Measurements from ENCODE around the gene CD68. TPM values are rescaled to one million over a fixed set of nuclear protein-coding genes. Genes with fewer than 3 reads are reported as not detected.

Gene CD68
- total and polyA plus RNA-seq, 4 donors = 55.3 to 112 (median 111) TPM

DNA sequence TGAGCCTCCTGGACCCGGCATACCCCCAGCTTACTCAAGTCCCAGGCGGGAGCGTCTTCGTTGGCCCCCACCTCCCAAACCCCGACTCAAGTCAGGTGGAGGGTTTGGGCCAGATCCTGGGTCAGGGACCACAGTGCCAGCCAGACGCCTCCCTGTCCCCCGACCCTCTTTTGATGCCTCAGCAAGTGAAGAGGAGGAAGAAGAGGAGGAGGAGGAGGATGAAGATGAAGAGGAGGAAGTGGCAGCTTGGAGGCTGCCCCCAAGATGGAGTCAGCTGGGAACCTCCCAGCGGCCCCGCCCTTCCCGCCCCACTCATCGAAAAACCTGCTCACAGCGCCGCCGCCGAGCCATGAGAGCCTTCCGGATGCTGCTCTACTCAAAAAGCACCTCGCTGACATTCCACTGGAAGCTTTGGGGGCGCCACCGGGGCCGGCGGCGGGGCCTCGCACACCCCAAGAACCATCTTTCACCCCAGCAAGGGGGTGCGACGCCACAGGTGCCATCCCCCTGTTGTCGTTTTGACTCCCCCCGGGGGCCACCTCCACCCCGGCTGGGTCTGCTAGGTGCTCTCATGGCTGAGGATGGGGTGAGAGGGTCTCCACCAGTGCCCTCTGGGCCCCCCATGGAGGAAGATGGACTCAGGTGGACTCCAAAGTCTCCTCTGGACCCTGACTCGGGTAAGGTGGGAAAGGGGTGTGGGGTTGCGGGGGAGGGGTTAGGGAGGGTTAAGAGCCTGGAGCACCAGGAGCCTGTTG, 16.1 kb upstream of the CD68 start:
- Histone ChIP-seq H3K4me3 (ENCODE audit: low read length in 2 of 2) (no peak overlapping the region), H3K27ac (ENCODE audit: low read depth in 1 of 2, low read length in 2 of 2) (no peak overlapping the region), H3K9me3 (ENCODE audit: control insufficient read depth, low read length) (no peaks in the 10 kb centered on the region), H3K36me3 (ENCODE audit: control insufficient read depth in 1 of 2, insufficient read depth in 2 of 2, low read length in 1 of 2) (peaks cover 0 to 6% of the 10 kb centered on the region in 2 donors), H3K27me3 (ENCODE audit: control insufficient read depth in 1 of 2, insufficient read depth in 2 of 2, low read length in 1 of 2) (no peaks in the 10 kb centered on the region), H3K4me1 (ENCODE audit: control insufficient read depth in 1 of 2, insufficient read depth in 2 of 2, low read length in 2 of 2) (no peaks in the 10 kb centered on the region)
- 88 to 91% methylated on average over 30 of the region's 30 CpGs for WGBS, 2 donors
- DNase-seq (no peak), ATAC-seq (ENCODE audit: low FRiP score) (no peak)
- intact Hi-C loops (cut with DNase I) = loop anchor here in 1 of 2 donors (10.0 kb wide), 1 partner anchor 208 kb away; the partner anchor contains the start of genes KCTD11 and TMEM95

- ATAC-seq (ENCODE audit: low FRiP score) (no peak), DNase-seq (no peak)
- no peaks in the 10 kb centered on the region for H3K4me1 ChIP-seq (ENCODE audit: control insufficient read depth in 1 of 2, insufficient read depth in 2 of 2, low read length in 2 of 2)
- no peaks in the 10 kb centered on the region for H3K27me3 ChIP-seq (ENCODE audit: control insufficient read depth in 1 of 2, insufficient read depth in 2 of 2, low read length in 1 of 2)
- 82 to 83% methylated on average over 5 of the region's 5 CpGs for WGBS, 2 donors
- no peaks in the 10 kb centered on the region for H3K9me3 ChIP-seq (ENCODE audit: control insufficient read depth, low read length)
- intact Hi-C loops (cut with DNase I) = loop anchor here in 1 of 2 donors (10.0 kb wide), 1 partner anchor 215 kb away; the partner anchor contains the start of genes KCTD11 and TMEM95
- no peak overlapping the region for H3K27ac ChIP-seq (ENCODE audit: low read depth in 1 of 2, low read length in 2 of 2)
- H3K36me3 ChIP-seq (ENCODE audit: control insufficient read depth in 1 of 2, insufficient read depth in 2 of 2, low read length in 1 of 2) = peaks cover 0 to 9% of the 10 kb centered on the region in 2 donors
- H3K4me3 ChIP-seq (ENCODE audit: low read length in 2 of 2) = no peak overlapping the region
Observed at GRCh38 chr17:7569571-7569970, 9.9 kb upstream of the CD68 start.

- no peak overlapping the region for H3K4me3 ChIP-seq (ENCODE audit: low read length in 2 of 2)
- no peak for ATAC-seq (ENCODE audit: low FRiP score)
- no peak overlapping the region for H3K27ac ChIP-seq (ENCODE audit: low read depth in 1 of 2, low read length in 2 of 2)
- 91 to 93% methylated on average over 10 of the region's 10 CpGs for WGBS, 2 donors
- H3K4me1 ChIP-seq (ENCODE audit: control insufficient read depth in 1 of 2, insufficient read depth in 2 of 2, low read length in 2 of 2) = no peaks in the 10 kb centered on the region
- H3K9me3 ChIP-seq (ENCODE audit: control insufficient read depth, low read length) = no peaks in the 10 kb centered on the region
- no peak for DNase-seq
- H3K36me3 ChIP-seq (ENCODE audit: control insufficient read depth in 1 of 2, insufficient read depth in 2 of 2, low read length in 1 of 2) = peaks cover 0 to 15% of the 10 kb centered on the region in 2 donors
- intact Hi-C loops (cut with DNase I) = loop anchor here in 1 of 2 donors (5.0 kb wide), 2 partner anchors 117 to 582 kb away; partner anchors contain the start of genes PER1, TP53 and WRAP53
- no peaks in the 10 kb centered on the region for H3K27me3 ChIP-seq (ENCODE audit: control insufficient read depth in 1 of 2, insufficient read depth in 2 of 2, low read length in 1 of 2)
Observed at GRCh38 chr17:7570351-7570750, 9.1 kb upstream of the CD68 start.

GRCh38 chr17:7572338-7572587, 7.2 kb upstream of the CD68 start:
- peak in 1 of 2 donors; percentile 99 for DNase-seq
- no peaks in the 10 kb centered on the region for H3K9me3 ChIP-seq (ENCODE audit: control insufficient read depth, low read length)
- H3K36me3 ChIP-seq (ENCODE audit: control insufficient read depth in 1 of 2, insufficient read depth in 2 of 2, low read length in 1 of 2) = peaks cover 0 to 16% of the 10 kb centered on the region in 2 donors
- no peaks in the 10 kb centered on the region for H3K27me3 ChIP-seq (ENCODE audit: control insufficient read depth in 1 of 2, insufficient read depth in 2 of 2, low read length in 1 of 2)
- H3K4me1 ChIP-seq (ENCODE audit: control insufficient read depth in 1 of 2, insufficient read depth in 2 of 2, low read length in 2 of 2) = no peaks in the 10 kb centered on the region
- H3K4me3 ChIP-seq (ENCODE audit: low read length in 2 of 2) = peak overlapping the region; percentile 16 to 38
- peak overlapping the region; percentile 23 to 92 for H3K27ac ChIP-seq (ENCODE audit: low read depth in 1 of 2, low read length in 2 of 2)
- ATAC-seq (ENCODE audit: low FRiP score) = no peak
- intact Hi-C loops (cut with DNase I) = loop anchor here in 1 of 2 donors (5.0 kb wide), 2 partner anchors 115 to 580 kb away; partner anchors contain the start of genes PER1, TP53 and WRAP53
- WGBS, 2 donors = 1% methylated on average over 11 of the region's 11 CpGs

GRCh38 chr17:7572588-7573323, 6.7 kb upstream of the CD68 start:
- DNase-seq (peak; percentile 85 to 99), ATAC-seq (ENCODE audit: low FRiP score) (peak; percentile 97)
- Histone ChIP-seq H3K27ac (ENCODE audit: low read depth in 1 of 2, low read length in 2 of 2) (peak overlapping the region; percentile 71 to 86), H3K4me3 (ENCODE audit: low read length in 2 of 2) (peak overlapping the region; percentile 68 to 90), H3K9me3 (ENCODE audit: control insufficient read depth, low read length) (no peaks in the 10 kb centered on the region), H3K36me3 (ENCODE audit: control insufficient read depth in 1 of 2, insufficient read depth in 2 of 2, low read length in 1 of 2) (peaks cover 0 to 15% of the 10 kb centered on the region in 2 donors), H3K4me1 (ENCODE audit: control insufficient read depth in 1 of 2, insufficient read depth in 2 of 2, low read length in 2 of 2) (no peaks in the 10 kb centered on the region), H3K27me3 (ENCODE audit: control insufficient read depth in 1 of 2, insufficient read depth in 2 of 2, low read length in 1 of 2) (no peaks in the 10 kb centered on the region)
- intact Hi-C loops (cut with DNase I) = loop anchor here in 1 of 2 donors (5.0 kb wide), 2 partner anchors 115 to 580 kb away; partner anchors contain the start of genes PER1, TP53 and WRAP53
- WGBS, 2 donors = 1% methylated on average over 70 to 73 of the region's 73 CpGs

DNA sequence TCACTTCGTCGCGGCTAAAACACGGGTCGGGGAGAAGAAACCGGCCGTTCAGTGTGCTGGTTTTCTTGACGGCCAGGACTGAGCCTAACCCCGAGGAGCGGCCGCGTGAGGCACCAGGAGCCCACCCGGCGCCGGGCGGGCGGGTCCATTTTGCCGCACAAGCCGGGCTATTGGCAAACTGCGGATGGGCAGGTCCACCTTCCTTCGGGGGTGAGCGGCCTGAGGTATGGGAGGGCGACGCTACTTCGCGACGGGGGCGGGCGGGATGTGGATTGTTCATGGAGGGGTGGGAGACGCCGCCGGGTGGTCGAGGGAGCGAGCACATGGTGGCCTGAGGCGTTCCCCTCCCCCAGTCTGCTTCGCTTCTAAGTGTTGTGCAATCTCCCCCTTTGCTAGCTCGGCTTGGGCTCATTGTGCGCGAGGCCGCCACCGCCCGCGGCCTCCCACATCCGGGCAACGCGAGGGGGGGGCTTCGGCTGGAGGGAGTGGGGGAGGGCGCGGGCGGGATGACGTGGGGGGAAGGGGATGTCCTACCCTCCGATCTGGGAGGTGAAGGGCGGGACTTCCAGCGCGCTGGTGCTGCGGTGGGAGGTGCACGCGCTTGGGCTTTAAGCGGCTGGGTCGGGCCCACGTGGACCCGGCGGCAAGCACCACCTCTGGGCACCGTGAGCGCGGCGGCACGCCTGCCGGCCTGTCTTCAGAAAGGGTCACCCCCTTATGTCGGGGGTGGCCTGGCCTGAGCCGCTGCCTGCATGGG, 5.9 kb upstream of the CD68 start:
- 0 to 1% methylated on average over 63 to 71 of the region's 71 CpGs for WGBS, 2 donors
- Histone ChIP-seq H3K36me3 (ENCODE audit: control insufficient read depth in 1 of 2, insufficient read depth in 2 of 2, low read length in 1 of 2) (peaks cover 0 to 19% of the 10 kb centered on the region in 2 donors), H3K4me3 (ENCODE audit: low read length in 2 of 2) (peak overlapping the region; percentile 68 to 90), H3K4me1 (ENCODE audit: control insufficient read depth in 1 of 2, insufficient read depth in 2 of 2, low read length in 2 of 2) (no peaks in the 10 kb centered on the region), H3K27me3 (ENCODE audit: control insufficient read depth in 1 of 2, insufficient read depth in 2 of 2, low read length in 1 of 2) (no peaks in the 10 kb centered on the region), H3K27ac (ENCODE audit: low read depth in 1 of 2, low read length in 2 of 2) (peak overlapping the region; percentile 71 to 86), H3K9me3 (ENCODE audit: control insufficient read depth, low read length) (no peaks in the 10 kb centered on the region)
- ATAC-seq (ENCODE audit: low FRiP score) (peak; percentile 91), DNase-seq (peak; percentile 95 to 96)
- intact Hi-C loops (cut with DNase I) = loop anchor here in 1 of 2 donors (5.0 kb wide), 2 partner anchors 114 to 579 kb away; partner anchors contain the start of genes PER1, TP53 and WRAP53

DNA sequence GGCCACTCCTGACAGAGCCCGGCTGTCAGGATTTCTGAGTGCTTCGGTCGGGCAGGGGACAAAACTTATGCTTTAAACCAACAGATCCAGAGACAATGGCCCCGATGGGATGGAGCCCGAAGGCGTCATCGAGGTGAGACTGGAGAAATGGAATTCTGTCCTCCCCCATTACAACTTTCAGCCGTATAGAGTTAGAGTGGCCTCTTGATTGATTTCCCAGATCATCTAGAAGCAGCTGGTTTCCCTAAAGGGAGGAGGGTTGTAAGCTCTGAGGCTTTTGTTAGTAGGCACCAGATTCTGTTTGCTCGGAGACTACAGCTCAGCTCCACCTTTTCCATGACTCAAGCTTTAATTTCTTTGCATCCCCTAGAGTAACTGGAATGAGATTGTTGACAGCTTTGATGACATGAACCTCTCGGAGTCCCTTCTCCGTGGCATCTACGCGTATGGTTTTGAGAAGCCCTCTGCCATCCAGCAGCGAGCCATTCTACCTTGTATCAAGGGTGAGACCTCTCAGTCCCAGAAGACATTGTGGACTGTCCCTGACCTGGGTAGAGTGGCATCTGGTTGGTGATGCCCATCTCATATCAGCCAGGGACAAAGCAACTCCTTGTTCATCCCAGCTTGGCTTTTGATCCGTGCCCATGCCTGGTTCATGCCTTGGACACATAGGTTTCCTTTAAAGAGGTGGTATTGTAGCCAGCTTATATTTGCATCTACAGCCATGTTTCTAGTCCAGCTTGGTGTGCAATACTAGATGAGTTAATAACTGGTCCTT, 5.1 kb upstream of the CD68 start:
- 21 to 22% methylated on average over 14 to 15 of the region's 15 CpGs for WGBS, 2 donors
- peak overlapping the region in 1 of 2 donors; percentile 12 for H3K27ac ChIP-seq (ENCODE audit: low read depth in 1 of 2, low read length in 2 of 2)
- ATAC-seq (ENCODE audit: low FRiP score) (no peak), DNase-seq (no peak)
- H3K27me3 ChIP-seq (ENCODE audit: control insufficient read depth in 1 of 2, insufficient read depth in 2 of 2, low read length in 1 of 2) = no peaks in the 10 kb centered on the region
- intact Hi-C loops (cut with DNase I) = loop anchor here in 1 of 2 donors (5.0 kb wide), 2 partner anchors 113 to 578 kb away; partner anchors contain the start of genes PER1, TP53 and WRAP53
- no peaks in the 10 kb centered on the region for H3K4me1 ChIP-seq (ENCODE audit: control insufficient read depth in 1 of 2, insufficient read depth in 2 of 2, low read length in 2 of 2)
- H3K9me3 ChIP-seq (ENCODE audit: control insufficient read depth, low read length) = no peaks in the 10 kb centered on the region
- peak overlapping the region in 1 of 2 donors; percentile 45 for H3K4me3 ChIP-seq (ENCODE audit: low read length in 2 of 2)
- H3K36me3 ChIP-seq (ENCODE audit: control insufficient read depth in 1 of 2, insufficient read depth in 2 of 2, low read length in 1 of 2) = peaks cover 0 to 19% of the 10 kb centered on the region in 2 donors
